A673 (cell line): ENCODE results near the gene RAG2. TPM values are rescaled to one million over a fixed set of nuclear protein-coding genes. Genes with fewer than 3 reads are reported as not detected.

Experiments
- BruUV-seq: library from RNA; stranded (reverse); fragments of 400-500 nt; replicated peaks from 2 replicates; lab custom pipeline; 2021; lab: Mats Ljungman, UMichigan
- CTCF ChIA-PET: fragments of 300-600 bp; sonication (Branson Sonifier 250); formaldehyde crosslinking; loops from one replicate; lab custom pipeline; 2022; ENCODE audit warnings: antibody characterized with exemption; lab: Charles Lee
- POLR2A ChIA-PET: fragments of 300-600 bp; sonication (Branson Sonifier 250); formaldehyde crosslinking; loops from one replicate; lab custom pipeline; 2022; ENCODE audit warnings: antibody characterized with exemption; ENCODE audit not compliant: low non-redundant PET; lab: Charles Lee
- DNase-seq: peaks from one replicate; pipeline ENCODE4 v3.0.0-alpha.2; 2015; ENCODE audit warnings: low spot score
- H3K27ac ChIP-seq: fragments of 200-600 bp; sonication (generic); 2 replicates; pipeline ENCODE4 v1.5.1; 2016; ENCODE audit warnings: mixed run types, low read depth, mild to moderate bottlenecking, mixed read lengths, antibody characterized with exemption, low read length; ENCODE audit not compliant: poor library complexity, severe bottlenecking
- H3K27me3 ChIP-seq: fragments of 200-600 bp; sonication (generic); replicated peaks from 2 replicates; pipeline ENCODE4 v1.6.1; 2017; ENCODE audit warnings: mixed run types, low read depth, mild to moderate bottlenecking, mixed read lengths, antibody characterized with exemption, low read length; ENCODE audit not compliant: insufficient read depth, poor library complexity
- H3K36me3 ChIP-seq: fragments of 200-600 bp; sonication (generic); 2 replicates; pipeline ENCODE4 v1.6.1; 2016; ENCODE audit warnings: mixed run types, mild to moderate bottlenecking, mixed read lengths, antibody characterized with exemption, low read length; ENCODE audit not compliant: insufficient read depth, poor library complexity, severe bottlenecking
- H3K4me1 ChIP-seq: fragments of 200-600 bp; sonication (generic); 2 replicates; pipeline ENCODE4 v1.6.1; 2017; ENCODE audit warnings: mixed run types, mild to moderate bottlenecking, mixed read lengths, antibody characterized with exemption, low read length; ENCODE audit not compliant: insufficient read depth, poor library complexity, severe bottlenecking
- H3K4me3 ChIP-seq: fragments of 200-600 bp; sonication (generic); 2 replicates; pipeline ENCODE4 v1.5.1; 2016; ENCODE audit warnings: low read depth, mixed run types, mild to moderate bottlenecking, mixed read lengths, low read length; ENCODE audit not compliant: poor library complexity, severe bottlenecking
- H3K9me3 ChIP-seq: fragments of 200-600 bp; sonication (generic); 2 replicates; pipeline ENCODE4 v1.6.1; 2016; ENCODE audit warnings: mixed run types, low read depth, mild to moderate bottlenecking, mixed read lengths, antibody characterized with exemption, low read length; ENCODE audit not compliant: poor library complexity, severe bottlenecking
- EZH2 ChIP-seq: fragments of 200-600 bp; sonication (generic); IDR thresholded peaks from 2 replicates; pipeline ENCODE4 v1.6.1; 2017; ENCODE audit warnings: borderline replicate concordance, low read depth, mild to moderate bottlenecking, mixed read lengths, antibody characterized with exemption, low read length; ENCODE audit not compliant: poor library complexity, severe bottlenecking
- intact Hi-C: fragments of 100-400 bp; cut with micrococcal nuclease; formaldehyde crosslinking; loops from one replicate; pipeline ENCODE4 v1.10.0; 2022; ENCODE audit not compliant: unreplicated experiment
- total RNA-seq: library from RNA; stranded (reverse); gene quantifications from 2 replicates; pipeline ENCODE4 v1.2.3, GENCODE V29; 2021
- TF ChIP-seq, protein P1 (sequence below): fragments of 300-800, 200-600 bp; sonication (generic); conservative IDR thresholded peaks from 2 replicates; pipeline ENCODE4 v1.5.1; 2017; ENCODE audit warnings: low read depth, mild to moderate bottlenecking, antibody characterized with exemption, low read length, moderate library complexity, mixed read lengths

The RAG2 gene
- total RNA-seq, 1 experiment from 2014 or later = not detected

DNA sequence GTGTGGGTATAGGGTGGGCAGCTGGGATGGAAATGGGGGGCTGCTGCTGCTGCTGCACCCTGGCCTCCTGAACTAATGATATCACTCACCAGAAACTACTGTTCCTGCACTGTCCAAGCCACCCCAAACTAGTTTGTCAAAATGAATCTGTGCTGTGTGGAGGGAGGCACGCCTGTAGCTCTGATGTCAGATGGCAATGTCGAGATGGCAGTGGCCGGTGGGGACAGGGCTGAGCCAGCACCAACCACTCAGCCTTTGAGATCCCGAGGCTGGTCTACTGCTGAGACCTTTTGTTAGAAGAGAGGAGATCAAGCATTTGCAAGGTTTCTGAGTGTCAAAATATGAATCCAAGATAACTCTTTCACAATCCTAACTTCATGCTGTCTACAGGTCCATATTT is 28.9 kb downstream of the RAG2 start:
- BruUV-seq = no TSS peak
- CTCF ChIA-PET = no interaction called here
- POLR2A ChIA-PET = no interaction called here
- DNase-seq = no peak
- TF ChIP-seq EZH2 = no peak
- TF ChIP-seq, protein P1, sequence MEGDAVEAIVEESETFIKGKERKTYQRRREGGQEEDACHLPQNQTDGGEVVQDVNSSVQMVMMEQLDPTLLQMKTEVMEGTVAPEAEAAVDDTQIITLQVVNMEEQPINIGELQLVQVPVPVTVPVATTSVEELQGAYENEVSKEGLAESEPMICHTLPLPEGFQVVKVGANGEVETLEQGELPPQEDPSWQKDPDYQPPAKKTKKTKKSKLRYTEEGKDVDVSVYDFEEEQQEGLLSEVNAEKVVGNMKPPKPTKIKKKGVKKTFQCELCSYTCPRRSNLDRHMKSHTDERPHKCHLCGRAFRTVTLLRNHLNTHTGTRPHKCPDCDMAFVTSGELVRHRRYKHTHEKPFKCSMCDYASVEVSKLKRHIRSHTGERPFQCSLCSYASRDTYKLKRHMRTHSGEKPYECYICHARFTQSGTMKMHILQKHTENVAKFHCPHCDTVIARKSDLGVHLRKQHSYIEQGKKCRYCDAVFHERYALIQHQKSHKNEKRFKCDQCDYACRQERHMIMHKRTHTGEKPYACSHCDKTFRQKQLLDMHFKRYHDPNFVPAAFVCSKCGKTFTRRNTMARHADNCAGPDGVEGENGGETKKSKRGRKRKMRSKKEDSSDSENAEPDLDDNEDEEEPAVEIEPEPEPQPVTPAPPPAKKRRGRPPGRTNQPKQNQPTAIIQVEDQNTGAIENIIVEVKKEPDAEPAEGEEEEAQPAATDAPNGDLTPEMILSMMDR = no peak
- Histone ChIP-seq H3K36me3 (no peaks in the 10 kb centered on the region), H3K4me1 (no peaks in the 10 kb centered on the region), H3K4me3 (no peak overlapping the region), H3K27ac (no peak overlapping the region), H3K9me3 (no peaks in the 10 kb centered on the region), H3K27me3 (peaks cover 83% of the 10 kb centered on the region)
- intact Hi-C loops = no loop called here

DNA sequence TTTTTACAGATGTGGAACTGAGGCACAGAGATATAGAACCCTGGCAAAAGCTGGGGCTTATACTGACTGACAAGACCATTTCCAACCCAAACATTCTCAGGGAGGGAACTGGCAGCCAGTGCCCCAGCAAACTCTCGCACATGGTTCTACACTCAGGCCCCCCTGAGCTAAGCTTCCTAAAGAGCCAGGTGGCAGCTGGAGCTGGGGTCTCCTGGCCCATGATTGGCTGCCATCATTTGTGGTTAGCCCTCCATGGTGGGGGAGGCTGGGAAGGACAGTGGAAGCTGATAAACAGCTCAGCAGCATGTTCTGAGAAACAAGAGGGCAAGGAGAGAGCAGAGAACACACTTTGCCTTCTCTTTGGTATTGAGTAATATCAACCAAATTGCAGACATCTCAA is 30.3 kb downstream of the RAG2 start, which contains the start of gene RAG1:
TSS of gene RAG1 (plus strand) at position 314 of the 400 bp plus-strand sequence. CDS start 5,298 bp downstream, outside the sequence.
- no peak for TF ChIP-seq EZH2
- TF ChIP-seq, protein P1 = no peak
- POLR2A ChIA-PET = no interaction called here

DNA sequence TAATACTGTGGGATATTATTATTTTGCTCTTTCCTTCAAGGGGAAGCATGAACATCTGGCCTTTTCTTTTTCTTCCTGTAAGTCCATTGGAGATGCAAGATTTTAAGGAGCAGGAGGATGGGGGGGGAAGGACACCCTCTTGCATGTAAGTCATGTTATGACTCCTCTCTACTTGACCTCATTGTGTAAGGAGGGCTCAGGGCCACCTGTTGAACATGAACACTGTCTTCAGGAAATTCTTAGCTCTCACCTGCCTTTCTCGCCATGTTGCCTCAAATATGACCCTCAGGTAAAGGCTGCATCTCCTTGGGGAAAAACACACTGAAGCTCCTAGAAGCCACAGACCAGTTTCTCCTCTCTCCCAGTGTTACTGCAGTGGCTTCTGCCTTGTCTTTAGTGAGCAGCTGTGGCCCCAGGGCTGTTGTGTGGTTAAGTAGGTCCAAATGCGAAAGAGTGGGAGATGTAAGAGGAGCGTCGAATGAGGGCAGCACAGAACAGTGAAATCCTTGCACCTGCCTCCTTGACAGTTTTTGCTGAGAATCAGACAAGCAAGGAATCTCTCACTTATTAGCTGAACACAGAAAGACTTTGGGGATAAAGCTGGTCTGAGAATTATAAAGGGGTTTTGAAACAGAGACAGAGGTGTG is 31.5 kb downstream of the RAG2 start:
- H3K27me3 ChIP-seq = peaks cover 57% of the 10 kb centered on the region

More for the DNA sequence above, 30.3 kb downstream of the RAG2 start, which contains the start of gene RAG1:
- intact Hi-C loops = no loop called here
- Histone ChIP-seq H3K9me3 (no peaks in the 10 kb centered on the region), H3K27ac (no peak within 1 kb of the TSS), H3K4me1 (no peaks in the 10 kb centered on the region), H3K36me3 (no peaks in the 10 kb centered on the region), H3K27me3 (peaks cover 69% of the 10 kb centered on the region), H3K4me3 (no peak within 1 kb of the TSS)
- BruUV-seq = no TSS peak
- CTCF ChIA-PET = interaction anchor here (6.3 kb wide), 1 partner anchor 180 kb away, joined by 115 read pairs; no protein-coding TSS in a partner anchor
- DNase-seq = no peak

More for the DNA sequence above, 31.5 kb downstream of the RAG2 start:
- Histone ChIP-seq H3K4me3 (no peak overlapping the region), H3K27ac (no peak overlapping the region), H3K9me3 (no peaks in the 10 kb centered on the region), H3K4me1 (no peaks in the 10 kb centered on the region), H3K36me3 (no peaks in the 10 kb centered on the region)
- ChIA-PET POLR2A (no interaction called here), CTCF (interaction anchor here (6.3 kb wide), 1 partner anchor 181 kb away, joined by 115 read pairs; no protein-coding TSS in a partner anchor)
- no peak for TF ChIP-seq EZH2
- TF ChIP-seq, protein P1 = no peak
- no peak for DNase-seq
- intact Hi-C loops = no loop called here
- BruUV-seq = no TSS peak
